Central memory CD8-positive, alpha-beta T cell (primary cell): ENCODE measurements around the gene PIK3R6.
"Not testable (repeated sequence)": the region's sequence is repeated elsewhere in the genome, so short reads cannot be mapped to it uniquely, and the experiment has no call there.

Source experiments
- ATAC-seq: fragments of 150-1000 bp; cut with Tn5 transposase; replicated peaks from 2 replicates; pipeline ENCODE4 v1.10.0; 2022; ENCODE audit warnings: mild to moderate bottlenecking, moderate FRiP score, moderate number of reproducible peaks; ENCODE audit not compliant: poor library complexity, severe bottlenecking; ENCODE audit errors: extremely low read depth
- DNase-seq, 2 donors: peaks; one replicate each; pipeline ENCODE4 v3.0.0; 2021; ENCODE audit warnings: low spot score in 2 of 2
- H3K27ac Mint-ChIP-seq: one replicate; pipeline ENCODE4 v1.8.0; 2022; ENCODE audit warnings: low read depth, mild to moderate bottlenecking, moderate library complexity, mixed read lengths
- H3K27me3 Mint-ChIP-seq: one replicate; pipeline ENCODE4 v1.8.0; 2022; ENCODE audit warnings: mixed read lengths
- H3K36me3 Mint-ChIP-seq: one replicate; pipeline ENCODE4 v1.8.0; 2022; ENCODE audit warnings: mild to moderate bottlenecking, moderate library complexity, mixed read lengths; ENCODE audit not compliant: insufficient read depth
- H3K4me1 Mint-ChIP-seq: one replicate; pipeline ENCODE4 v1.8.0; 2022; ENCODE audit warnings: mixed read lengths
- H3K4me3 Mint-ChIP-seq: one replicate; pipeline ENCODE4 v1.8.0; 2022; ENCODE audit warnings: mild to moderate bottlenecking, moderate library complexity, mixed read lengths
- H3K9me3 Mint-ChIP-seq: one replicate; pipeline ENCODE4 v1.8.0; 2022; ENCODE audit warnings: mixed read lengths

The PIK3R6 gene

DNA sequence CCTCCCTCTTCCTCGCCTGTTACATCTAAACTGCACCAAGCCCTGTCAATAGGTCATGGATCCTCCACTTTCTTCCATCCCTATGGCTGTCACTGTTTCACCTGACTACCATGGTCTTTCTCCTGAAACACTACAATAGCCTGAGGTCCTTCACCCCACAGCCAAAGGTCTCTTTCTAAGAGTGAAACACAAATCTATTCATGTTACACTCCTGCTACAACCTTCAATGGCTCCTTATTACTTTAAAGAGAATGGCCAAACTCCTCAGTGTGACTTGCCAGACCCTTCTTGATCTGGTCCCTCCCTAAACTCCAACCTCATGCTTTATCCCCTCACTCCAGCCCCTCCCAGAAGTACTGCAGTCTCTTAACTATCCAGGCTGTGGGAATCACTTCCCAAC is 618 bp upstream of the PIK3R6 start:
- peaks cover 36% of the 10 kb centered on the region for H3K4me1 Mint-ChIP-seq
- ATAC-seq (no peak), DNase-seq (no peak)
- H3K36me3 Mint-ChIP-seq = peaks cover 4% of the 10 kb centered on the region
- H3K27ac Mint-ChIP-seq = peak overlapping the region; percentile 27
- H3K9me3 Mint-ChIP-seq = no peaks in the 10 kb centered on the region
- H3K27me3 Mint-ChIP-seq = no peaks in the 10 kb centered on the region
- peak overlapping the region; percentile 43 for H3K4me3 Mint-ChIP-seq

- Mint-ChIP-seq H3K27me3 (no peaks in the 10 kb centered on the region), H3K4me1 (peaks cover 48% of the 10 kb centered on the region), H3K9me3 (no peaks in the 10 kb centered on the region), H3K27ac (no peak overlapping the region), H3K4me3 (no peak overlapping the region), H3K36me3 (peaks cover 4% of the 10 kb centered on the region)
- ATAC-seq (no peak), DNase-seq (no peak)
Measured at GRCh38 chr17:8865811-8866210, 1.7 kb downstream of the PIK3R6 start.

DNA sequence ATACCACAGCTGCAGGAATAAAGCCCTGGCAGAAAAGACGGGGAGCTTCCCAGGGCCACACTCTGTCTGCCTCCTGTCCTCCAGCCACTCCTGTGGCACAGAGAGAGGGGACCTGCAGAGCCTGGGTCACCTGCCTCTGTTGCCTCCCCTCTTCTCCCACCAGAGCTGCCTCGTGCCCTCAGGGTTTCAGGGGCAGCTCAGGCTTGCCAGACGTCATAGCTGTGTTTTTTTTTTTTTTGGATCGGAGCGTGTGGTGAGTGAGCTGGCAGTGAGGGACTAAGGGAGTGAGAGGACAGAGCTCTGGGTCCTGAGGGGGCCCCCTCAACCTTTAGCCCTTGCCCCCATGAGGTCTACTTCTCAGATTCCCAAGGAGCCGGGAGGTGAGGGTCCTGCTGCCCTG is 2.1 kb downstream of the PIK3R6 start:
- Mint-ChIP-seq H3K27ac (no peak overlapping the region), H3K36me3 (peaks cover 4% of the 10 kb centered on the region)
- no peak for ATAC-seq

DNA sequence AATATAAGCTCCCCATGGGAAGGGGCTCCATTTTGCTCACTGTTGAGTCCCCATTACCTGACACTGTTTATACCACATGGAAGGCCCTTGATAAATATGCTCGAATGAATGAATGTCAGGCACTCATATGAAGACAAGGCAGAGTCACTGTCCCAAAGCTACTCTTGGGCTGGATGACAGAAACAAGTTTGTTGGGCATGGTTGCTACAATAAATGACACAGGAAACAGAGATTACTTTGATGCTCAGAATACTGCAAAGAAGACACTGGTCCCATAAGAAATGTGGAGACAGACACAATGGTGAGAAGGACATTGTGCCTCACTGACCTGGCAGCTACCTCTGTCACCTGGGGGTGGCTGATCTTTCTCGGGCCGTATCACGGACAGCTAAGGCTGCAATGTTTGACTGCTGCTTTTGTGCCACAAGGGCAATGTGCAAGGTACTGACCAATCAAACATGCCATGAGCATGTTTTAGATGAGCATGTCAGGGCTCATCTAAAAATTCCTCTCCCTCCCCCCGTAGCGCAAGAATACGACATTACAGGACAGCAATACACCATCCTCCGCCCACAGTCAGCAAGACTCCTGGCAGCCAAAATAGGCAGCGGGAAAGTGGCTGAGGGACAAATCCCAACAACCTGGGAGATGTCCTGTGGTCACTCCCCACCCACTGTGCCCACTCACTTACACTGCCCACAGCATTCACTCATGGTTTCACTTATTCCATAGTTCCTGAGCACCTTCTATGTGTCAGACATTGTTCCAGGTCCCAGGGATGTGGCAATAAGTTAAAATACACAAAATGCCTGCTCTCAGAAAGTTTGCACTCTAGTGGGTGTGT is 5.0 kb downstream of the PIK3R6 start:
- H3K9me3 Mint-ChIP-seq = no peaks in the 10 kb centered on the region
- H3K4me1 Mint-ChIP-seq = peaks cover 30% of the 10 kb centered on the region
- peaks cover 4% of the 10 kb centered on the region for H3K36me3 Mint-ChIP-seq
- H3K27me3 Mint-ChIP-seq = no peaks in the 10 kb centered on the region
- no peak overlapping the region for H3K4me3 Mint-ChIP-seq
- DNase-seq (no peak), ATAC-seq (no peak)
- no peak overlapping the region for H3K27ac Mint-ChIP-seq

More for the DNA sequence above, 2.1 kb downstream of the PIK3R6 start:
- Mint-ChIP-seq H3K4me1 (peaks cover 48% of the 10 kb centered on the region), H3K27me3 (no peaks in the 10 kb centered on the region), H3K9me3 (no peaks in the 10 kb centered on the region), H3K4me3 (no peak overlapping the region)
- DNase-seq = no peak

GRCh38 chr17:8861495-8862181 is 5.8 kb downstream of the PIK3R6 start:
- Mint-ChIP-seq H3K4me1 (peaks cover 24% of the 10 kb centered on the region), H3K4me3 (no peak overlapping the region), H3K9me3 (no peaks in the 10 kb centered on the region), H3K27me3 (no peaks in the 10 kb centered on the region), H3K36me3 (peaks cover 4% of the 10 kb centered on the region), H3K27ac (peak overlapping the region; percentile 13)
- DNase-seq (no peak), ATAC-seq (no peak)

- no peaks in the 10 kb centered on the region for H3K9me3 Mint-ChIP-seq
- no peaks in the 10 kb centered on the region for H3K27me3 Mint-ChIP-seq
- H3K4me3 Mint-ChIP-seq = no peak overlapping the region
- H3K4me1 Mint-ChIP-seq = peaks cover 22% of the 10 kb centered on the region
- no peak for DNase-seq
- H3K36me3 Mint-ChIP-seq = peaks cover 4% of the 10 kb centered on the region
- no peak overlapping the region for H3K27ac Mint-ChIP-seq
- ATAC-seq = no peak
Measured at GRCh38 chr17:8859804-8860430, 7.6 kb downstream of the PIK3R6 start.

DNA sequence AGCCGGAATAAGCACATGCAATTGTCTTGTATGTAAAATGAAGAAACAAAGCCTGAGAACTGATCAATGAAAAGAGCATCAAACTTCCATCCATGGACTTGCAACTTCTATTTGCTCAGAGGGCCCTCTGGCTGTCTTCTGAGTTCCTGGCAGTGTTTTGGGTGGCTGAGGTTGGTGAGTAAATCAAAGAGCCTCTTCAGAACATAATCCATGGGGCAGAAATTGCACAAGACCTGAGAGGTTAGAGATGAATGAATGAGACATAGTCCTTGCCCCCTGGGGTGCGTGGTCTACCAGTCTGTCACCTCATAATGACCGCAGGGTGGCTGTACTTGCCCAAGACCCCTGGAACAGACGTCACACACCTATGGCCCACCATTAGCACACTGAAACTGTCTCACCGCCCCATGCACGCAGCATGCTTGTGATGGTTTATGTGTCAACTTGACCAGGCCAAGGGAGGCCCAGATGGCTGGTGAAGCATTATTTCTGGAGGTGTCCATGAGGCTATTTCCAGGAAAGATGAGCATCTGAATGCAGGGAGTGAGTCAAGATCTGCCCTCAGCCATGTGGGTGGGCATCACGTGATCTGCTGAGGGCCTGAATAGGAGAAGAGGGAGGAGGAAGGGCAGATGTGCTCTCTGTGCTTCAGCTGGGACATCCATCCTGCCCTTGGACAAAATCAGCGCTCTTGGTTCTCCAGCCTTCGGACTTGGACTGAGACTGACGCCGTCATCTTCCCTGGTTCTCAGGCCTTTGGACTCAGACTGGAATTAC is 8.3 kb downstream of the PIK3R6 start:
- peaks cover 22% of the 10 kb centered on the region for H3K4me1 Mint-ChIP-seq
- DNase-seq = no peak
- H3K36me3 Mint-ChIP-seq = no peaks in the 10 kb centered on the region
- no peaks in the 10 kb centered on the region for H3K9me3 Mint-ChIP-seq
- H3K27me3 Mint-ChIP-seq = no peaks in the 10 kb centered on the region
- ATAC-seq = no peak
- H3K4me3 Mint-ChIP-seq = no peak overlapping the region
- H3K27ac Mint-ChIP-seq = peak overlapping the region; percentile 17

DNA sequence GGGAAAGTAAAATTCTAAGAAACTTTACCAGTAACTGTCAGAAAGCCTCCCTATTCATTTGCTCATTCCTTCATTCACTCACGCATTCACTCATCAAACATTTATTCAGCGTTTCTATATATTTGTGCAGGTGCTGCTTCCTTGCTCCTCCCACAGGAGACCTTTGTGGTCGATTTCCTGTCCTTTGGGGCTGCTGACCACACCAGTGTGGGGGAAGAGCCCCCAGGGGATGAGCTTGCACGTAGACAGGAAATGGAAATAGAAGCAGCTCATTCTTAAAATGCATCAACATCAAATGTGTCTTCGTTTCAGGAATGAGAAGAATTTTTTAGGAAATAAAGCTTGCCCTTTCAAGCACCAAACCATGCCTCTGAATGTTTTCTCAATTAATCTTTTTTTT is 9.6 kb downstream of the PIK3R6 start:
- Mint-ChIP-seq H3K9me3 (no peaks in the 10 kb centered on the region), H3K27ac (peak overlapping the region; percentile 9), H3K36me3 (no peaks in the 10 kb centered on the region), H3K4me1 (peaks cover 22% of the 10 kb centered on the region), H3K27me3 (no peaks in the 10 kb centered on the region), H3K4me3 (peak overlapping the region; percentile 32)
- no peak for DNase-seq
- ATAC-seq = no peak

- no peak for ATAC-seq
- H3K27ac Mint-ChIP-seq = no peak overlapping the region
- peaks cover 16% of the 10 kb centered on the region for H3K4me1 Mint-ChIP-seq
- H3K9me3 Mint-ChIP-seq = no peaks in the 10 kb centered on the region
- peaks cover under 1% of the 10 kb centered on the region for H3K36me3 Mint-ChIP-seq
- DNase-seq = no peak
- H3K4me3 Mint-ChIP-seq = no peak overlapping the region
- H3K27me3 Mint-ChIP-seq = no peaks in the 10 kb centered on the region
Measured at GRCh38 chr17:8856869-8857575, 10.5 kb downstream of the PIK3R6 start.

DNA sequence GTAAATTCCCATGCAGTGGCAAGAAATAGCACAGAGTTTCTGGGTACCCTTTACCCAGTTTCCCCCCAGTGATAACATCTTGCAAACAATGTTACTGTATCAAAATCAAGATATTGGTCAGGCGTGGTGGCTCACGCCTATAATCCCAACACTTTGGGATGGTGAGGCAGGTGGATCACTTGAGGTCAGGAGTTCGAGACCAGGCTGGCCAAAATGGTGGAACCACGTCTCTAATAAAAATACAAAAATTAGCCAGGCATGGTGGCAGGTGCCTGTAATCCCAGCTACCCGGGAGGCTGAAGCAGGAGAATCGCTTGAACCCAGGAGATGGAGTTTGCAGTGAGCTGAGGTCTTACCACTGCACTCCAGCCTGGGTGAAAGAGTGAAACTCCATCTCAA is 11.3 kb downstream of the PIK3R6 start:
- H3K27ac Mint-ChIP-seq, H3K27me3 Mint-ChIP-seq, H3K9me3 Mint-ChIP-seq, ATAC-seq, DNase-seq, H3K36me3 Mint-ChIP-seq, H3K4me1 Mint-ChIP-seq: not testable (repeated sequence)
- peak overlapping the region; percentile 40 for H3K4me3 Mint-ChIP-seq

GRCh38 chr17:8855477-8856204 is 11.8 kb downstream of the PIK3R6 start:
- no peak for DNase-seq
- H3K27ac Mint-ChIP-seq = no peak overlapping the region
- H3K4me1 Mint-ChIP-seq = peaks cover 9% of the 10 kb centered on the region
- H3K27me3 Mint-ChIP-seq = no peaks in the 10 kb centered on the region
- H3K4me3 Mint-ChIP-seq = peak overlapping the region; percentile 40
- no peak for ATAC-seq
- H3K9me3 Mint-ChIP-seq = no peaks in the 10 kb centered on the region
- H3K36me3 Mint-ChIP-seq = peaks cover 1% of the 10 kb centered on the region
